ENCODE results near the gene LY86.

DNA sequence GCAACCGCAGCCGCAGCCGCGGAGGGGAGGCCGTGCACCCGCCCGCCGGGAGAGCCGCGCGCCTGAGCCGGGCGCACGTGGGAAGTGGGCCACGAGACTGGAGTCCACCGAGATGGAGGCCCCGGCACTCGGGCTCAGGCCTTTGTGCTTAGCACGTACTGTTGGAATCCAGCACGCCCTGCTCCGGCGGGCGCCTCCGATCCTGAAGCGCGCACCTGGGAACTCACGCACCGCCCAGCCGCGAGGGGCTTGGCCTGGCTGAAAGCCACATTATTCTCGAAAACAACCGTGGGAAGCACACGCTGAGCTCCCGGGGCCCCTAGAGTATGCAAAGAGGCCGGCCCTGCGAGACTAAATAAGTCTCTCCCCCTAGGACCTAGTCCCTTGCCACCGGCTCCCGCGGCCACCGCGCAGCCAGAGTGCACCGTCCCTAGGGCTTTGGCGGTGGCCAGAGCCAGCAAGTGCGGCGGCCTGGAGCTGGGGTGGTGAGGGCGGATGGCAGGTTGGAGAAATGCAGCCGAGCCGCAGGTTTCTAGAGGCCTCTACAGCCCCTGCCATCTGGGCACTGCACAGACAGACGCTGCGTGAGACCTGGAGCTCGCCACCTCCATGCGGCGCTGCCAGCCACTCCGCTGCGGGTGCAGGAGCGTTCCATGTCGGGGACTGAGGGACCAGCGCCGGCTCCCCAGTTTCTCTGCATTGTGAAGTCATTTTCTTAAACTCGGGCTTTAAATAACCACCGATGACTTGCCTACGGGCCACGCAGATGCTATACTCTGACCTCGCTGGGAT, 42.0 kb upstream of the LY86 start:
- no peak; the same call in 1 of the 2 replicates for TF ChIP-seq KDM2A (CRISPR knock-in tag; IDR thresholded peaks at IDR 0.05; ENCODE audit: borderline replicate concordance, low read depth)
- no peak for TF ChIP-seq ZFAT (CRISPR knock-in tag; conservative IDR thresholded peaks at IDR 0.05)
- TF ChIP-seq CBFB (CRISPR knock-in tag; IDR thresholded peaks at IDR 0.05), result no peak
- no peak for TF ChIP-seq TAF15 (IDR thresholded peaks at IDR 0.05; ENCODE audit: low read depth, low read length, poor library complexity, severe bottlenecking)
- TF ChIP-seq EP300 (IDR thresholded peaks at IDR 0.05; ENCODE audit: low read depth in 2 of 2, low read length in 2 of 2), result no peak
- TF ChIP-seq EP300 (CRISPR knock-in tag; IDR thresholded peaks at IDR 0.05; ENCODE audit: borderline replicate concordance), result no peak
- TF ChIP-seq, protein P1, sequence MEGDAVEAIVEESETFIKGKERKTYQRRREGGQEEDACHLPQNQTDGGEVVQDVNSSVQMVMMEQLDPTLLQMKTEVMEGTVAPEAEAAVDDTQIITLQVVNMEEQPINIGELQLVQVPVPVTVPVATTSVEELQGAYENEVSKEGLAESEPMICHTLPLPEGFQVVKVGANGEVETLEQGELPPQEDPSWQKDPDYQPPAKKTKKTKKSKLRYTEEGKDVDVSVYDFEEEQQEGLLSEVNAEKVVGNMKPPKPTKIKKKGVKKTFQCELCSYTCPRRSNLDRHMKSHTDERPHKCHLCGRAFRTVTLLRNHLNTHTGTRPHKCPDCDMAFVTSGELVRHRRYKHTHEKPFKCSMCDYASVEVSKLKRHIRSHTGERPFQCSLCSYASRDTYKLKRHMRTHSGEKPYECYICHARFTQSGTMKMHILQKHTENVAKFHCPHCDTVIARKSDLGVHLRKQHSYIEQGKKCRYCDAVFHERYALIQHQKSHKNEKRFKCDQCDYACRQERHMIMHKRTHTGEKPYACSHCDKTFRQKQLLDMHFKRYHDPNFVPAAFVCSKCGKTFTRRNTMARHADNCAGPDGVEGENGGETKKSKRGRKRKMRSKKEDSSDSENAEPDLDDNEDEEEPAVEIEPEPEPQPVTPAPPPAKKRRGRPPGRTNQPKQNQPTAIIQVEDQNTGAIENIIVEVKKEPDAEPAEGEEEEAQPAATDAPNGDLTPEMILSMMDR (CRISPR knock-in tag; IDR thresholded peaks at IDR 0.05), result no peak
- no peak for TF ChIP-seq STAT5B (CRISPR knock-in tag; IDR thresholded peaks at IDR 0.05)
